OCI-LY7 (cell line): ENCODE measurements around the gene SCRN3. TPM values are rescaled to one million over a fixed set of nuclear protein-coding genes. Genes with fewer than 3 reads are reported as not detected.

Experiments
- BruUV-seq: library from RNA; stranded (reverse); fragments of 400-500 nt; replicated peaks from 2 replicates; lab custom pipeline; 2021; lab: Mats Ljungman, UMichigan
- CTCF ChIA-PET: fragments of 300-600 bp; sonication (Branson Sonifier 250); formaldehyde crosslinking; loops from one replicate; lab custom pipeline; 2022; ENCODE audit warnings: antibody characterized with exemption; ENCODE audit not compliant: unreplicated experiment; lab: Charles Lee
- POLR2A ChIA-PET: fragments of 300-600 bp; sonication (Branson Sonifier 250); formaldehyde crosslinking; loops from one replicate; lab custom pipeline; 2022; ENCODE audit warnings: antibody characterized with exemption; lab: Charles Lee
- DNase-seq: peaks from one replicate; pipeline ENCODE4 v3.0.0-alpha.2; 2015; ENCODE audit warnings: low spot score
- H2AFZ ChIP-seq: fragments of 200-600 bp; sonication (generic), shearing (Covaris generic); 2 replicates; pipeline ENCODE4 v1.6.1; 2014; ENCODE audit warnings: mild to moderate bottlenecking, antibody characterized with exemption, low read length, moderate library complexity
- H3K27ac ChIP-seq: fragments of 200-600 bp; sonication (generic); 2 replicates; pipeline ENCODE4 v1.5.1; 2014; ENCODE audit warnings: mixed run types, low read depth, mild to moderate bottlenecking, moderate library complexity, low read length, inconsistent platforms; ENCODE audit not compliant: poor library complexity, severe bottlenecking
- H3K36me3 ChIP-seq: fragments of 200-600 bp; sonication (generic); 2 replicates; pipeline ENCODE4 v1.6.1; 2014; ENCODE audit warnings: mild to moderate bottlenecking, antibody characterized with exemption, low read length, moderate library complexity, mixed read lengths; ENCODE audit not compliant: insufficient read depth
- H3K4me1 ChIP-seq: fragments of 200-600 bp; sonication (generic); 2 replicates; pipeline ENCODE4 v1.5.1; 2014; ENCODE audit warnings: mild to moderate bottlenecking, low read length; ENCODE audit not compliant: insufficient read depth, poor library complexity, severe bottlenecking
- H3K4me2 ChIP-seq: fragments of 200-600 bp; sonication (generic); 2 replicates; pipeline ENCODE4 v1.6.1; 2014; ENCODE audit warnings: mild to moderate bottlenecking, low read length
- H3K4me3 ChIP-seq: fragments of 200-600 bp; sonication (generic); 2 replicates; pipeline ENCODE4 v1.5.1; 2014; ENCODE audit warnings: mild to moderate bottlenecking, low read depth, low read length; ENCODE audit not compliant: poor library complexity, severe bottlenecking
- H3K79me2 ChIP-seq: fragments of 200-600 bp; sonication (generic); 2 replicates; pipeline ENCODE4 v1.6.1; 2016; ENCODE audit warnings: low read depth, mild to moderate bottlenecking, low read length, moderate library complexity, mixed read lengths; ENCODE audit not compliant: insufficient read depth
- H3K9me2 ChIP-seq: fragments of 200-600 bp; sonication (generic); 2 replicates; pipeline ENCODE4 v1.6.1; 2016; ENCODE audit warnings: mild to moderate bottlenecking, low read length, mixed read lengths; ENCODE audit not compliant: insufficient read depth
- H3K9me3 ChIP-seq: fragments of 200-600 bp; sonication (generic); 2 replicates; pipeline ENCODE4 v1.6.1; 2014; ENCODE audit warnings: mild to moderate bottlenecking, mixed run types, low read length, mixed read lengths
- H4K20me1 ChIP-seq: fragments of 200-600 bp; sonication (generic); 2 replicates; pipeline ENCODE4 v1.6.1; 2014; ENCODE audit warnings: mild to moderate bottlenecking, antibody characterized with exemption, low read length, moderate library complexity, mixed read lengths; ENCODE audit not compliant: insufficient read depth
- EZH2phosphoT487 ChIP-seq: fragments of 200-600 bp; sonication (generic); IDR thresholded peaks from 2 replicates; pipeline ENCODE4 v1.6.1; 2018; ENCODE audit warnings: low read depth, borderline replicate concordance, mild to moderate bottlenecking, mixed run types, antibody characterized with exemption, low read length, moderate library complexity, mixed read lengths
- intact Hi-C: fragments of 100-400 bp; cut with micrococcal nuclease; formaldehyde crosslinking; loops from one replicate; pipeline ENCODE4 v1.10.0; 2022; ENCODE audit not compliant: unreplicated experiment
- total RNA-seq, 2 experiments: library from RNA; depleted of rRNA in 1 of 2; stranded (reverse); fragments of >200 nt in 1 of 2; shearing (Covaris generic) in 1 of 2; gene quantifications; 2 replicates each; pipeline ENCODE4 v1.2.3, GENCODE V29; 2014 to 2022
- TF ChIP-seq, protein P1 (sequence below): fragments of 200-600 bp; sonication (generic); conservative IDR thresholded peaks from 2 replicates; pipeline ENCODE4 v1.5.1; 2014; ENCODE audit warnings: mild to moderate bottlenecking, antibody characterized with exemption, low read length, moderate library complexity, mixed read lengths

SCRN3 gene
- total RNA-seq, 2 experiments from 2014 or later = 6.1 to 10.6 TPM

DNA sequence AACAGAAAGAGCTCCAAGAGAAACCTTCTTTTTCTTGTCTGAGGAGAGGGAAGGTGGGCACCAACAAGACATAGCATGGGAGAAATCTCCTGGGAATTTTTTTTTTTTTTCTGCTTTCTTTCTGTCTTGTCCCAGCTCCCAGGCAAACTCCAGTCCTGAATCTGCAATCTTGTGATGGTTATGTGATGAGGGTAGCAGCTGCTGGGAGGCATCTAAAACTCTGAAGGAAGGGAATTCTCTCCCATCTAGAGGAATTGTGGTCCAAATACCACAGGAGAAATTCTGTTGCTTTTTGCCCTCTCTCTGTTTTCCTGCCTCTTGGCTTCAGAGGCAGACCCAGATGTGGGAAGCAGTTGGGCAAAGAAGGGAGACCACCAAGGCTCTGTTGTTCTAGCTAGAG is 16.7 kb downstream of the SCRN3 start:
- no peaks in the 10 kb centered on the region for H3K9me2 ChIP-seq
- TF ChIP-seq EZH2phosphoT487 = no peak
- TF ChIP-seq, protein P1, sequence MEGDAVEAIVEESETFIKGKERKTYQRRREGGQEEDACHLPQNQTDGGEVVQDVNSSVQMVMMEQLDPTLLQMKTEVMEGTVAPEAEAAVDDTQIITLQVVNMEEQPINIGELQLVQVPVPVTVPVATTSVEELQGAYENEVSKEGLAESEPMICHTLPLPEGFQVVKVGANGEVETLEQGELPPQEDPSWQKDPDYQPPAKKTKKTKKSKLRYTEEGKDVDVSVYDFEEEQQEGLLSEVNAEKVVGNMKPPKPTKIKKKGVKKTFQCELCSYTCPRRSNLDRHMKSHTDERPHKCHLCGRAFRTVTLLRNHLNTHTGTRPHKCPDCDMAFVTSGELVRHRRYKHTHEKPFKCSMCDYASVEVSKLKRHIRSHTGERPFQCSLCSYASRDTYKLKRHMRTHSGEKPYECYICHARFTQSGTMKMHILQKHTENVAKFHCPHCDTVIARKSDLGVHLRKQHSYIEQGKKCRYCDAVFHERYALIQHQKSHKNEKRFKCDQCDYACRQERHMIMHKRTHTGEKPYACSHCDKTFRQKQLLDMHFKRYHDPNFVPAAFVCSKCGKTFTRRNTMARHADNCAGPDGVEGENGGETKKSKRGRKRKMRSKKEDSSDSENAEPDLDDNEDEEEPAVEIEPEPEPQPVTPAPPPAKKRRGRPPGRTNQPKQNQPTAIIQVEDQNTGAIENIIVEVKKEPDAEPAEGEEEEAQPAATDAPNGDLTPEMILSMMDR = no peak
- no TSS peak for BruUV-seq
- no peak overlapping the region for H2AFZ ChIP-seq
- H3K9me3 ChIP-seq = no peaks in the 10 kb centered on the region
- no peaks in the 10 kb centered on the region for H3K79me2 ChIP-seq
- no peaks in the 10 kb centered on the region for H3K4me1 ChIP-seq
- no peak overlapping the region for H3K4me2 ChIP-seq
- no peak overlapping the region for H3K27ac ChIP-seq
- no peak overlapping the region for H3K4me3 ChIP-seq
- ChIA-PET POLR2A (interaction anchor here (0.7 to 1.4 kb wide), 4 partner anchors 18 to 23 kb away, joined by 3 read pairs; no protein-coding TSS in a partner anchor), CTCF (no interaction called here)
- intact Hi-C loops = no loop called here
- DNase-seq = no peak
- no peaks in the 10 kb centered on the region for H4K20me1 ChIP-seq
- no peaks in the 10 kb centered on the region for H3K36me3 ChIP-seq

DNA sequence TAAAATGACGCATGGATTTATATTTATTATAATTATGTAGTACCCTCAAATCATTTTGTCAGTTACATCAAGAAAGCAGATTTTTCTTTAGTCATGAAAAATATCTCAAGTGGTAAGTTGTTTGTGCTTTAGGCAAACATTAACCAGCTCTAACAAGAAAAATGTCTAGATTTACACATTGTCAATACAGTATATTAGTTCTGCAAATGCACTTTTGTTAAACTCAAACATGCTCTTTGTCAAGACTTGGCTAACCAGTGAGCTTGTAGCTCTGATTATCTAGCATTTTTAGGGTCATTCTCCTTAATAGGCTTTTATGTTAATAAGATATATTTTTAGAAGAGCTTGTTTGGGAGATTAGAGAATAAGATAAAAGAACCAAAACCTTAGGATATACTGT is 32.7 kb downstream of the SCRN3 start:
- no peaks in the 10 kb centered on the region for H4K20me1 ChIP-seq
- intact Hi-C loops = no loop called here
- no TSS peak for BruUV-seq
- ChIA-PET CTCF (no interaction called here), POLR2A (no interaction called here)
- no peak overlapping the region for H3K27ac ChIP-seq
- H3K36me3 ChIP-seq = no peaks in the 10 kb centered on the region
- H3K4me3 ChIP-seq = no peak overlapping the region
- H3K79me2 ChIP-seq = no peaks in the 10 kb centered on the region
- no peaks in the 10 kb centered on the region for H3K4me1 ChIP-seq
- H3K9me3 ChIP-seq = no peaks in the 10 kb centered on the region
- TF ChIP-seq EZH2phosphoT487 = no peak
- TF ChIP-seq, protein P1 = no peak
- DNase-seq = no peak
- no peak overlapping the region for H2AFZ ChIP-seq
- no peaks in the 10 kb centered on the region for H3K9me2 ChIP-seq
- no peak overlapping the region for H3K4me2 ChIP-seq

DNA sequence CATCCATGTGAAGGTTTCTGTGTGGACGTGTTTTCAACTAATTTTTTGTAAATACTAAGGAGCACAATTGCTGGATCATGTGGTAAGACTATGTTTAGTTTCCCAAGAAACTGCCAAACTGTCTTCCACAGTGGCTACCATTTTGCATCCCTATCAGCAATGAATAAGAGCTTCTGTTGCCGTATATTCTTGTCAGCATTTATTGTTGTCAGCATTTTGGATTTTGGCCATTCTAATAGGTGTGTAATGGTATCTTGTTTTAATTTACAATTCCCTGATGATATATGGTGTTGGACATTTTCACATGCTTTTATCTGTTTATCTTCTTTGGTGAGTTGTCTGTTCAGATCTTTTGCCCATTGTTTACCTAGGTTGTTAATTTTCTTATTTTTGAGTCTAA is 34.5 kb downstream of the SCRN3 start:
- intact Hi-C loops = no loop called here
- H3K79me2 ChIP-seq = no peaks in the 10 kb centered on the region
- no peak overlapping the region for H2AFZ ChIP-seq
- no peak for TF ChIP-seq EZH2phosphoT487
- TF ChIP-seq, protein P1 = no peak
- H3K27ac ChIP-seq = no peak overlapping the region
- H3K9me2 ChIP-seq = no peaks in the 10 kb centered on the region
- H3K4me2 ChIP-seq = no peak overlapping the region
- H3K36me3 ChIP-seq = no peaks in the 10 kb centered on the region
- BruUV-seq = no TSS peak
- H3K9me3 ChIP-seq = no peaks in the 10 kb centered on the region
- H4K20me1 ChIP-seq = no peaks in the 10 kb centered on the region
- H3K4me3 ChIP-seq = no peak overlapping the region
- POLR2A ChIA-PET = interaction anchor here (1.0 kb wide), 1 partner anchor 17 kb away, joined by 3 read pairs; no protein-coding TSS in a partner anchor
- DNase-seq = no peak
- no peaks in the 10 kb centered on the region for H3K4me1 ChIP-seq
- CTCF ChIA-PET = no interaction called here
